LNCaP clone FGC (cell line): ENCODE data around the gene TENM4.

Experiments
- DNase-seq: peaks from one replicate; pipeline ENCODE4 v3.0.0-alpha.2; 2011; ENCODE audit warnings: low read depth
- H3K4me3 ChIP-seq: 2 replicates; pipeline ENCODE4 v1.5.1; 2011; ENCODE audit warnings: mild to moderate bottlenecking, low read depth, low read length, control low read depth
- TF ChIP-seq, protein P1 (sequence below): IDR thresholded peaks from 2 replicates; pipeline ENCODE4 v1.5.1; 2012; ENCODE audit warnings: mild to moderate bottlenecking; ENCODE audit not compliant: control insufficient read depth, insufficient read depth; ENCODE audit errors: extremely low read depth

Gene TENM4

DNA sequence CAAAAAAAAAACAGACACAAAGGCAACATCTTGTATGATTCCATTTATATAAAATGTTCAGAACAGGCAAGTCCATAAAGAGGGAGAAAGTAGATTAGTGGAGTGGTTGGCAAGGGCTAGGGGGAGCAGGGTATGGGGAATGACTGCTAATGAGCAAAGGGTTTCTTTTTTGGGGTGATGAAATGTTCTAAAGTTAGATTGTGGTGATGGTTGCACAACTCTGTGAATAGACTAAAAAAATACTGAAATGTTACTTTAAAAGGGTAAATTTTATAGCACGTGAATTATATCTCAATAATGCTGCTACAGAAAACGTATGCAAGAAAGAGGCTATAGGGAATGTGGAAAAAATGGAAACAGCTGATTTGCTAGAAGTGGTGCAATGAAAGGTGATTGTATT is 155.1 kb downstream of the TENM4 start:
- TF ChIP-seq, protein P1, sequence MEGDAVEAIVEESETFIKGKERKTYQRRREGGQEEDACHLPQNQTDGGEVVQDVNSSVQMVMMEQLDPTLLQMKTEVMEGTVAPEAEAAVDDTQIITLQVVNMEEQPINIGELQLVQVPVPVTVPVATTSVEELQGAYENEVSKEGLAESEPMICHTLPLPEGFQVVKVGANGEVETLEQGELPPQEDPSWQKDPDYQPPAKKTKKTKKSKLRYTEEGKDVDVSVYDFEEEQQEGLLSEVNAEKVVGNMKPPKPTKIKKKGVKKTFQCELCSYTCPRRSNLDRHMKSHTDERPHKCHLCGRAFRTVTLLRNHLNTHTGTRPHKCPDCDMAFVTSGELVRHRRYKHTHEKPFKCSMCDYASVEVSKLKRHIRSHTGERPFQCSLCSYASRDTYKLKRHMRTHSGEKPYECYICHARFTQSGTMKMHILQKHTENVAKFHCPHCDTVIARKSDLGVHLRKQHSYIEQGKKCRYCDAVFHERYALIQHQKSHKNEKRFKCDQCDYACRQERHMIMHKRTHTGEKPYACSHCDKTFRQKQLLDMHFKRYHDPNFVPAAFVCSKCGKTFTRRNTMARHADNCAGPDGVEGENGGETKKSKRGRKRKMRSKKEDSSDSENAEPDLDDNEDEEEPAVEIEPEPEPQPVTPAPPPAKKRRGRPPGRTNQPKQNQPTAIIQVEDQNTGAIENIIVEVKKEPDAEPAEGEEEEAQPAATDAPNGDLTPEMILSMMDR = no peak
- H3K4me3 ChIP-seq = no peak overlapping the region
- DNase-seq = no peak

DNA sequence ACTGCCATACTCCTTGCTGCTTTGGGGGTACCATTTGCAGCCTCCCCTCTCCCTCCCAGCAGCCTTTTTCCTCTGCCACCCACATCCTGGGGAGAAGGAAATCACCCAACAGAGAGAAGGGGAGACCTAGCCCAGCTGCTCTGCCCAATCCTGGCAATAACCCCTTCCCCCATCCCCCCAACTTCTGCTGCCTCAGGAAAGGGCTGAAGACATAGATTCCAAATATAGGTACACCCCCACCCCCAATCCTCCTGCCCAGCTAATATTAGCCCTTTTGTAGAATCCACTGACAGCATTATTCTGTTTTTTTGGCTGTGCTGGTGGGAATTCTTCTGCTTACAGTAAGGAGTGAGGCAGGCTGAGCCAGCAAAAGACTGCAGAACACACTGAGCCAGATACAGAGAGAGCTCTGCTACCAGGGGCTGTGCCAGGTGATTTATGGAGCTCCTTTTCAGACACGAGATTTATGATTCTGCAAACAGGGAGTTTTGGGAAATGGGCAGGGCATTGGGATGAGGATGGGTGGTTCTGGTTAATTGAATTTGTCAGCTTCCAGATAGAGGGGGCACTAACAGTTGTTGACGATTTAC is 164.0 kb downstream of the TENM4 start:
- TF ChIP-seq, protein P1 = no peak
- no peak overlapping the region for H3K4me3 ChIP-seq
- DNase-seq = no peak

DNA sequence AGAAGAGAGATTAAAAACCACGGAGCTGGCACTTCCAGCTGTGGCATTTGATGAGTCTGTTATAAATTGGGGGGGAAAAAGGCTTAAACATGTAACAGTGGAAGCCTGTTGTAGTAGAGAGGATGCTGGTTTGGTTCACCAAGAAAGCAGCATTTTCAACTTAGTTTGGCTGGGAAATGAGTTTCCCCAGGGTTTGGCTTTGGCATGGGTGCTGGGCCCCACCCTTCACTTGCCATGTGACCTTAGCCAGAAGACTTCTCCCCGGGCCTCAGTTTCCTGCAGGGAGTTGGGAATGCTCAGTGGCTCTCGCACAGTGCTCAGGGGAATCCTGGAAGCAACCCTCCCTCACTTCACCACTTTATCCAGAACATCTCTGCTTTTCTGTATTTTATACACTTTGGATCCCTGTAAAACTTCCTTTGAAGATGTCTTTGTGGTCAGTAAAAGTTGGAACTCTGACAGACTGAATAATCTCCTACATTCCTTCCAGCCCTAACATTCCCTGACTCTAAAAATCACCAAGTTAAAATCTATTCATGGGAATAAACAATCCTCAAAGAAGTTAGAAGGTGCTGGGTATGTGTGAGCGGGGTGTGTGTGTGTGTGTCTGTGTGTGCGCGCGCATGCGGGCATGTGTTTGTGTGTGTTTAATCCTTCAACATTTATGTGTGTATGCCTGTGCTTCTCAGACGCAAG is 166.0 kb downstream of the TENM4 start:
- DNase-seq = no peak
- H3K4me3 ChIP-seq = no peak overlapping the region
- TF ChIP-seq, protein P1 = no peak

DNA sequence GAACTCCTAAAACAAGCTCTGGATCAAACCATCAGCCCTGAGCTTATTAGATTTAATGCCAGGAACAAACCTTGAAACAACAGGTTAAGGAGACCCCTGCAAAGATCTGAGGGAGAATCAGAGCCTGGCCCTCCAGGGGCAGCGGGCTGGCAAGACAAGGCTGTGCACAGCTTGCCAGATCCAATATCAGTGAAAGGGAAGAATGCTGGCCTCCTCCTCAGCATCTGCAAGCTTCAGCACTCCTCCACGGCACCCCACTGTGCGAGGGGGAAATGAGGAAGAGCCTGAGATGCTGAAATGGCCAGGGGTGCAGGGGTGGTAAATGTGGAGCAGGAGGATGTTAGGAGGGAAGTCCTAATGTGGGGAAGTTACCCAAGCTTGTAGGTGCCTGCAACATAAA is 167.0 kb downstream of the TENM4 start:
- no peak overlapping the region for H3K4me3 ChIP-seq
- TF ChIP-seq, protein P1 = no peak
- no peak for DNase-seq

DNA sequence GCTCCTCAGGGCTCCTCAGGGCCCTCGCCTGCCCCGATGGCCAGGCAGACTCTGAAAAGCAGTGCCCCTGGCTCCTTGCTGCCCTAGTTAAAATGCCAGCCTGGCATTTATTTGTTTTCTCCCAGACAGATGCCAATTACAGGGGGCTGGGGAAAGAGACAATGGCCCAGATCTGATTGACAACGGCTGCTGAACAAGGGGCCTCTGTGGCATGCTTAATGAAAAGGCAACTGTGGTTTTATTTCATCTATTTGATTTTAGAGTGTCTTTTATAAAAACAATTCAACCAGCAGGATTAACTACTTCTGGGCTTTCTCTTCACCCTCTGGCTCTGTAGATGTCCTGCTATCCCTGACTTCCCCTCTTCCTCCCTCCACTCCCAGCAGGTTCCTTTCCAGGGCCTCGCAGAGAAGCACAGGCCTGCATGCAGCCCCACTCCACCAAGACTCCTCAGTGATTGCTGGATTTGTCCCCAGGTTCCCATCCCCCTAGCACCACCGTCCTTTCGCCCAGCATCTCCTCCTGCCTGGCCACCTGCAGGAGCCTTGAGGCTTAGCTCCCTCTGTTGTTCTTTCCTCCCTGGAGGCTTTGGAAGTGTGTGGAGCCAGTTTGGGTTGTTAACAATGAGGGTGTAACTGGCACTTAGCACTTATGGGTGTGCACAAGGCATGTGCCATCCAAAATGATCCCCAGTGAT is 171.1 kb downstream of the TENM4 start:
- TF ChIP-seq, protein P1 = no peak
- H3K4me3 ChIP-seq = no peak overlapping the region
- no peak for DNase-seq

DNA sequence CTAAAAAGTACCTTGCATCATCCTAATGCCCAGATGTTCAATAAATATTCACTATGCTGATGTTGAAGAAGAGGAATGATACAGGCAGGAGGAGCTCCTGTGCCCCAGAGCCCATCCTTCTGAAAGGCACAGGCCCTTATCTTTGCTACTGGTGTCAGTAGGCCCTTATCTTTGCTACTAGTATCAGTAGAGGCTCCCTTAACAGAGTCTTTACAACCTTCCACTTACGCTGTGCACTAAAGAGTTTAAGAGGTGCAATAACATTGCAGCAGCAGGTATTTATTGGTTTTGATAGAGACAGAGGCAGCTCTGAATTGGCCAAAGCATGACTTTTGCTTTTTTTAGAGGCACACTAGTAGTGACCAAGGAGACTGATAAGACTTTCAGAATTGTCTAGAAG is 174.4 kb downstream of the TENM4 start:
- TF ChIP-seq, protein P1 = no peak
- no peak for DNase-seq
- no peak overlapping the region for H3K4me3 ChIP-seq
